A673 (cell line): ENCODE results near the gene DLGAP1.

Source experiments
- CTCF ChIP-seq: fragments of 300-800, 200-600 bp; sonication (generic); conservative IDR thresholded peaks from 2 replicates; pipeline ENCODE4 v1.5.1; 2017; ENCODE audit warnings: low read depth, mild to moderate bottlenecking, antibody characterized with exemption, low read length, moderate library complexity, mixed read lengths
- EZH2 ChIP-seq: fragments of 200-600 bp; sonication (generic); IDR thresholded peaks from 2 replicates; pipeline ENCODE4 v1.6.1; 2017; ENCODE audit warnings: borderline replicate concordance, low read depth, mild to moderate bottlenecking, mixed read lengths, antibody characterized with exemption, low read length; ENCODE audit not compliant: poor library complexity, severe bottlenecking

- TF ChIP-seq CTCF (no peak), EZH2 (no peak)
Measured at GRCh38 chr18:3494569-3494968, 960.5 kb downstream of the DLGAP1 start.
